Effector CD8-positive, alpha-beta T cell (primary cell): ENCODE measurements around the gene HNMT.

Source experiments
- DNase-seq: peaks from one replicate; lab custom pipeline; 2025; lab: John Stamatoyannopoulos, UW

HNMT gene

DNA sequence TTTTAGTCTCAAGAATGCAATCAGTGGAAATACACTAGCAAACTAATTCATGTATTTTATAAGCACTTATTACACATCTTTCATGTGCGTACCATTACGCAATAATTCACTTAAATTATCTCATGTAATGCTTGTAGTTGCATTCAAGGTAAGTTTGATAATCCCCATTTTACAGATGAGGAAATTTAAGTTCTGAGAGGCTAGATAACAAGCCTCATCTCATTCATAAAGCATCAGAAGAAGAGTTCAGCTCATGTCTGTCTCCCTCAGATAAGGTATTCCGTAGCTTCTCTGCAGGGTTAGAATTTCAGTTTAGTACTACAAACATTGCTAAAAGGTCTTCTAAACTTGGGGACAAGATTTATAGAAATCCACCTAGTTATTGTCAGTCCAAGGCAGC is 47.8 kb downstream of the HNMT start:
- no peak for DNase-seq

DNA sequence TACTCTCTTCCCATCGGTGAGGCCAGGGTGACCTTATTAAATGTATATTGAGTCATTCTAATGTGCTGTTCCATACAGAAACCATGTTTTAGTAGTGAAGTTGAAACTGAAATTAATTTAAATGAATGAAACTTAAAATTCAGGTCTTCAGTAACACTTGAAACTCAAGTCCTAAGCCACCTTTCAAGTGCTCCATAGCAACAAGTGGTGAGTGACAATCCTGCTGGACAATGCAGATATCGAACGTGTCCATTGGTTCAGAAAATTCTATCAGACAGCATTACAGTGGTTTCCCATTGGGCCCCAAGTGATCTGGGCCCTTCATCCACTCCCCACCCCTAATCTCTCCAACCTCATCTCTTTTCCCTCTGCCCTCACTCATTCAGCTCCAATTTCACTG is 48.7 kb downstream of the HNMT start:
- no peak for DNase-seq

DNA sequence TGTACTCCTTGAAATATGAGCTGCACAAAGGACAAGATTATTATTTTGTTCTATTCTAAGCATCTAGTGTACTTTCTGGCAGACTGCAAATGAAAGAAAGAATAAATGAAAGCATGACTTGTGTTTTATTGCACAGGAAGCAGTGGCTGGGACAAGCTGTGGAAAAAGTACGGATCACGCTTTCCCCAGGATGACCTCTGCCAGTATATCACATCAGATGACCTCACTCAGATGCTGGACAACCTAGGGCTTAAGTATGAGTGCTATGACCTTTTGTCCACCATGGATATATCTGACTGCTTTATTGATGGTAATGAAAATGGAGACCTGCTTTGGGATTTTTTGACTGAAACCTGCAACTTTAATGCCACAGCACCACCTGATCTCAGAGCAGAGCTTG is 49.4 kb downstream of the HNMT start:
- DNase-seq: no peak

DNA sequence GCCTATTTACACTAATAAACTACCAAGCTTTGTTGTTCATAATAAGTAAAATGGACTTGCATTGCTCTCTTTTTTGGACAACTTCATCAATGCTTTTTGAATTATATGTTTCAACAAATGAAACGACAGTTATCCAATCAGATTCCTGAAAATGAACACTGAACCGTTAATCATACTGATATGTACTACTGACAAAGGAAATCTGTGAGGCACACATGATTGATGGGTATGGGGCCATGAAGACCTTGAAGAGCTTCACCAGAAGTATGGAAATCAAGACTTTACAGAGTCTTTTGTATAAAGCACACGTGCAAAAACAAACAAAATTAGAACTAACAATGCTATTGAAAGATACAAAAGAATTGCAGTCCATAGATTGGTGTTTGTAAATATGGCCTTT is 51.2 kb downstream of the HNMT start:
- DNase-seq: no peak

DNA sequence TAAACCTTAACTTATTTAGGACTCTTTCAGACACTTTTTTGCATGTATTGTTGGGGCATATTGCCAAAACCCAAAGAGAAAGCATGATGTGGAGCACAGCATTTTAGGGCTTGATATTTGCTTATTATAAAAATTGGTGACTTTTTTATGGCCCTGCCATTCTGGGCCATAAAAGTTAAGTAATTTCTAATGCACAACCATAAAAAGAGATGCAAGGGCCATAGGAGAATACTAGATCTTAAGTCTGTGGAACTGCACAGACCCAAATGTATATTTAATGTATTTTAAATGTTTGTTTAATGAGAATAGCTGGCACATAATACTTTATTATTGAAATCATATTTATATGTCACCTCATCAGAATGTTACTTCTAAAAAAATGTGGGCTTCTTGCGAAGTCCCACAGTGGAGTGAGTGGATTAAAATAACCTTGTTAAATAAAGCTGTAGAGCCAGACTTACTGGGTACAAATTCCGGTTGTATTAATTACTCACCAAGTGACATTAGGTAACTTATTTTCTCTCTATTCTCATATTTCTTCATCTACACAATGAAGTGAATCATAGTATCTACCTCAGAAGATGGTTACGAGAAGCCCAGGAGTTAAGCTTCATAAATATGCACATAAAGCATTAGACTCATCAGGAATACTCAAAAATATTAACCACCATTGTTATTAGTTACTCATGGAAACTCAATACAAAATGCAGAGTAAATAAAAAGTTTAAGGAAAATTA is 52.2 kb downstream of the HNMT start:
- DNase-seq: no peak

DNA sequence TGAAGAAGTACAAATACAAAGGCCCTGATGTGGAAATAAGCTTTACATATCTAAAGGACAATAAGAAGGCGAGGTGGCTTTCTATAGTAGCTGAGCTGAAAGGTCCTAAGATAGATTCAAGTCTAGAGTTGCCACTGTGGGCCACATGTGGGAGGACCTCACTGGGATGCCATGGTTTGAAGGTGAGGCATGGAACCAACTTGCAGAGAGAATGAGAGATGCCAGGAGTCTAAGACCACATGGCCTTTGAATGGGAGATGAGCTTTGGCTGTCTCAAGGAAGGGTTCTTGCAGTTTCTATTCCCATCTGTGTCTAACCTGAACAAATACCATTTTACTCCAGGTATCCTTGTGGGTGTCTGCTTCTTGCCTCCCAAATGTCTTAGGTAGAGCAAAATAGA is 53.6 kb downstream of the HNMT start:
- no peak for DNase-seq

DNA sequence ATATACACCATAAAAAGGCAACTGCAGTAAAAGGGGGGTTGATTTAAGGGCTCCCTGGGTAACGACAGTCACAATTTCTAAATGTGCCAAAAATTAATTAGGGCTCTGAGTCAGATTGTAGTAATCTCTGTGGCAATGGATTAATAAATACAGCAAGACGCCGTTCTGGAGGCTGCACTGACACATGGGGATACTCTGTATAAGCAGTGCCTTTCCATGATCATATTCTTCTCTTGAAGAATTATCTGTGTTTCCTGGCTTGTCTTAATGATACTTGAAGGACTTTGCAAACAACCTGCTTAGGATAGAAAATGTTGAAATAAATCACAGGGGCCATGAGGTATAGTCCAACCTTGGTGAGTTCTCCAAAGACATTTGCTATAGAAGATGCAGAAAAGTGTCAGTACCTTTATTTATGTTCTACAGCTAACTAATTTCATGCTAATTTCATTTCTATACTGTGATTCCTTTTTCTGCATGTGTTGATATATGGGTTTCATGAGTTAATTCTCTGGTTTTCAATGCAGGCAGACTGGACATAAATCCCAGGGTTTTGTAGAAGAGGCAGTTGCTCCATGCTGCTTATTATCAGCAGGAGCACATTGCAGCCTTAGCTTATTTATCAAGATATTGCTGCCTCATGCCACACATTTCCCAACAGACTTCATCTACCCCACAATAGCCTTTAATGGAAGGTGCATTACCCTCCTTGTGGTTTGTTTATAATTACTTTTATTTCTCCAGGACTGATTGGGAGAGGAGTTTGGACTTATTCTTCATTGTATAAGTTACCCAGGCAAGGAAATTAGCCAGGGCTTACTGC is 54.8 kb downstream of the HNMT start:
- no peak for DNase-seq

DNA sequence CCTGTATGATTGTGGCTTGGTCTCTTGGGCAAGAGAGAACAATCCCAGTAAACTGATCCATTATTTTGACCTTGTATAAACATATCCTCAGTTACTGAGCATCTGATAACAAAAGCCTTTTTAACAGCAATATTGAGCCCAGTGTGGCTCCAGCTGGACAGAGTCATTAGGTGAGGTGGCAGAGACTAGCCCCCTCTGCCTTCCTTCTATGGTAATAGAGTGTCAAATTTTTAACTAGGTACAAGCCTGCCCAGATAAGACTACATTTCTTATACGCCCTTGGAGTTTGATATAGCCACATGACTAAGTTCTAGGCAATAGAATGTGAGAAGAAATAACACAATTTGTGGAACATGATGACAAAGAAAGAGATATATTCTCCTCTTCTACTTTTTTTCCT is 56.2 kb downstream of the HNMT start:
- no peak for DNase-seq

DNA sequence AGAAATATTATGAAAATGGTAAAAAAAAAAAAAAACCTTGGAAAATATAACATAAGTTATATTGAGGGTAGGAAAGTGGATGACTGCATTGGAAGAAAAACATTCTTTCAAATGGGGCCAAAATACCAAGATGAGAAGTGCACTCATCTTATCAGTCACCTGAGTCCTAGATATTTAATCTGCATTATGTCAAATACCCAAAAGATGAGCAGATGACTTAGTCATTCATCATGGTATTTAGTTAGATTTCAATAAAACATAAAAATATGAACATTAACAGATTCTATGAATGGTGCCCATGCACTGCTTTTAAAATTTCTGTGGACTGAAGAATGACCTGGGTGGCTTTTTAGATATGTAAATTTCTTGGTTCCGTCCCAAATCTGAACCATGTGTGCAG is 56.9 kb downstream of the HNMT start:
- DNase-seq: no peak

DNA sequence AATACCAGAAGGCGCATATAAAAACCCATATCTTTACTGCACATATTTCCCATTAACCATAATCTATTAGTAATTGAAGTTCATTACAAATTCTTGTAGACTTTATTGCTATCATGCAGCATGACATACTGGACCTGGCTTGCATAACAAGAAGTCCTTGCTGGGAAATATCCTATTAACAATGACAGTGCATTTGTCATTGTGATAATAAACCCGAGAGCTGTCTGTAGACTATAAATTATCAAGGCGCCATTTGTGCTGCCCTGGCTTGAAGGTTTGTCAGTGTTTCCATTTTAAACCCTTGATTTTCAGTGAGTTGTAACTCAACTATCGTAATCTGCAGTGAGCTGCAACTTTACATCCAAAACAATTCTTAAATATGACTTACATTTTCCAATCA is 59.0 kb downstream of the HNMT start:
- DNase-seq: no peak

DNA sequence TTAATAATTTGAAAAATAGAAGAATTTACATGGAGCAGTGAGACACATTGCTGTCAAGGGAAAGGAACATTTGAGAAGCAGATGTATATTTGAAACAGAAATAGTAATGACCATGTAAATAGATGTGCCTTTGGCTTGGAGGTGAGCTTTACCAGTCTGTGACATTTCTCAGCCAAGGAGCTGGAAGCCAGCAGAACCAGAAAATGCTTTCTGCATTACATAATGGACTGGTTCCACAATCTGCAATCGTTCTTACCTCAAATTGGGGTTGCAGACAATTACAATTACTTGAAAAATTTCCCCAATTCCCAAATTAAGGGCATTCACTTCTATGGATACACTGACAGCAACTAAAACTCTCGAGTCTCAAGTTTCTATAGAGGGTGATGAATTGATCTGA is 59.7 kb downstream of the HNMT start:
- no peak for DNase-seq

DNA sequence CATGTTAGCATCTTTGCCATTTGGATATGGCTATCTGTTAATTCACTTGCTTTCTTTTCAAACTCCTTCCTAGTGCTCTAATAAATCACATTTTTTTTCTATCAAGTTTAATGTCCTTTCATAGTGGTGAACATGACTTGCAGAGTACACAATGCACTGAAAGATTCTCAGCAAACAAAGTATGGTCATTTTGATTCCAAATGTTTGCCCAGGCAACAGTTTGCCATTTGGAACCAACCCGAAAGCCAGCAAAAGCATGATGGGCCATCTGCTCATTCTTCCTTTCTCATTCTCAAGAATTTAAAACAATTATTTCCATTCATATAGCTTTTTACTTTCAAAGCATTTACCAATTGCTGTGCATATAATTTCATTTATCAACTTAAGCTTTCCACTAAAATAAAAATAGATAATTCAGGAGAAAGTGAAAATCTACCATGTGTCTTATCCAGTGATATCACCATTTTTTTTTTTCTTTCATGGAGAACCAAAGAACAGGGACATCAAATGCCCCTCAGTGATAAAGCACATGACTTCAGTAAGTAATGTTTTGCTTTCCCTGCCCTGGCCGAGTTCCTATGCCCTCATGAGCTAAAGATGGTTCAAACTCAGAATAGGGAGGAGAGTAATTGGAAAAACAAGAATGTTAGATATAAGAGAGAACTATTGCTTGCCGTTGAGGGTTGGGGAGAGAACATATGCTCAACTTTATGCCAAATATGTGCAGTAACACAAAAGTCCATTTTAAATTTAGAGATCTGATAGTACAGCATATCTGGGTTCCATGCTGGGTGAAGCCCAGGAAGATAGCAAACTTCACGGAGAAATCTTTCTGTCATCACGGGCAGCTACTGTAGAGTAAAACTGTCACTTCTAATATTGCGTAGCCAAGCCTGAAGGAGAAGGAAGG is 62.1 kb downstream of the HNMT start:
- no peak for DNase-seq

DNA sequence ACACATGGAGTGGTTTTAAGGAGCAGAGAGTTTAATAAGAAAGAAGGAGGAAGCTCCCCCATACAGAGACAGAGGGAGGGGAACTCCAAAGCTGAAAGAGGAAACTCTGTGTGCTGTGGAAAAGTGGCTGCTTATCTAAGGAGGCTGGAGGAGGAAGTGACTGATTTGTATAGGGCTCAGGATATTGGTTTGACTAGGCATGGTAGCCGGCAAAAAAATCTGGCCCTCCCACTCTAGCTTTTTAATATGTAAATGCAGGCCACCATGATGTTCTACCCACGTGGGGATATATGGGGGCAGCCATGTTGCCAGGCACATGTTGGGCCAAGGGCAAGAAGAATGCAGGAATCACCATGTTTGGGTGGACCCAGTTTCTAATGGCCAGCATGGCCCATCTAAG is 64.3 kb downstream of the HNMT start:
- DNase-seq: no peak

DNA sequence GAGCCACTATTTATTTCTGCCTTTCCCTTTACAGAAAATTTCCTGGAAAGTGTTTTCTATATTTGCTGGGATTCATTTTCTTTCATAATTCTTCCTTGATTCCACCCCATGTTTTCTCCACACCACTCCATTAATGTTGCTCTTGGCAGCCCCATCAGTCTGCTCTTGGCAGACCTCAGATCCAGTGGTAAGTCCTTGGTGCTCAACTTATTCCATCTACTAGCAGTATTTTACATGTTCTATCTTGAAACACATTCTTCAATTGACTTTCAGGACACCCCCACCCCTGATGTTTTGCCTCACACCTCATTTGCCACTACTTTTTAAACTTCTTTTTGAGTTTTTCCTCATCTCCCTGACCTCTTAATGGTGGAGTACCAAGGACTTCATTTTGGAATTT is 65.0 kb downstream of the HNMT start:
- DNase-seq: no peak

DNA sequence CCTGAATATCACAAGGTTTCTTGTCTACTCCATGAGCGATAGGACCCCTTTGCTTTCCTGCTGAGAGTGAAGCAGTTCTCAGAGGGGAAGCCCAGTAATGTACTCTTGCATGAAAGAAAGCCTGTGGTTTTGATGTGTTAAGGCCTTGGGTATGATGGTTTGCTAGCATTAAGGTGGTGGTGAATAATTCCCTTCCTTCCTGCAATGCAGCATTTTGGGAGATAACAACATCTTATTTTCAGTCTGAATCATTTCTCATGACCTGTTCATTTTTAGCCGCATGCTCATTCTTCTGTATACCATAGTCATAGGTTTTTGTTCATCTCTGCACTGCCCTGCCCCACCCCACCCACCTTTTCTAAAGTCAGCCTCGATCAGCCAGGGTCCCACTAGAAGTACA is 66.2 kb downstream of the HNMT start:
- DNase-seq: no peak

DNA sequence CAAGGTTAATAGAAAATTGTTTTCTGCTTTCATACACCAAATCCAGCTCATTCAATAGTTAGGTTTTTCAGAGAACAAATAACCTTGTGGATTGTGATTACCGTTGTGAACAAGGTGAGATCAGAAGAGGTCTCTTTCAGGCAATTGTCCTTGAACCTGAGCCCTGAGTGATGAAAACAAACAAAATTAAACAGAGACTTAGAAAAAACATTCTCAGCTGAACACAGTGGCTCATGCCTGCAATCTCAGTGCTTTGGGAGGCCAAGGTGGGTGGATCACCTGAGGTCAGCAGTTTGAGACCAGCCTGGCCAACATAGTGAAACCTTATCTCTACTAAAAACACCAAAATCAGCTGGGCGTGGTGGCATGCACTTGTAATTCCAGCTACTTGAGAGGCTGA is 68.1 kb downstream of the HNMT start:
- no peak for DNase-seq

DNA sequence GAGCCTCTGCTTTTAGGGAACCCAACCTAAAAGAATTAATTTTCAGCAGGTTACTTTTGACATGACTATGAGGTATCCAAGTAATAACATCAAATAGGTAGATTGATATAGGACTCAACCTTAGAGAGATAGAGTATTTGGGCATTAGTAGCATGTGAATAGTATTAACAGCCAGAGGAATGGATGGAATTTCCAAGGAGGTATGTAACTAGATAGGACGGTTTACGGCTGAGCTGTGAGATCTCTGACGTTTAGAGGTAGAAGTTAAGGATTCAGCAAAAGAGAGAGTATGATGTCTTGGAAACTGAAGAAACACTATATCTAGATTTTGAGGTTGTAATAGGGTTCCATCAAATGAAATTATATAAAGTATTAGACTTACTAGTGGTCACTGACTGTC is 70.3 kb downstream of the HNMT start:
- no peak for DNase-seq

DNA sequence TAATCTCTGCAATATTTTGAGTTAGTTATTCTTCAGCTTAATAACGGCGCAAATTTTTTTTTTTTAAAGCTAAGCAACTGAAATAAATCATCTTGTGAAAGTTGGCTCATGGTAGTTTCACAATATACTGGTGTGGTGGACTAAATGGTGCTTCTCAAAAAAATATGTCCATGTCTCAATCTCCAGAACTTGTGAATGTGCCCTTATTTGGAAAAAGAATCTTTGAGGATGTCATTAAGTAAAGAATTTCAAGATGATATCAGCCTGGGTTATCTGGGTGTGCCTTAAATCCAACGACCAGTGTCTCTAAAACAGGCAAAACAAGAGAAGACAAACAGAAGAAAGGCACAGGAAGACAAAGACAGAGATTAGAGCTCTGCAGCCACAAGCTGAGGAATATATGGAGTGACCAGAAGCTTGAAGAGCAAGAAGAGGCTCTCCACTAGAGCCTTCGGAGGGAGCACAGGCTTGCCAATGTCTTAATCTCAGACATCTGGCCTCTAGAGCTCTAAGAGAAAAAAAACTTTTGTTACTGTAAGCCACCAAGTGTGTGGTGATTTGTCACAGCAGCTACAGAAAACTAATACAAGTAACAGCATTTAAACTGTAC is 71.4 kb downstream of the HNMT start:
- DNase-seq: no peak

DNA sequence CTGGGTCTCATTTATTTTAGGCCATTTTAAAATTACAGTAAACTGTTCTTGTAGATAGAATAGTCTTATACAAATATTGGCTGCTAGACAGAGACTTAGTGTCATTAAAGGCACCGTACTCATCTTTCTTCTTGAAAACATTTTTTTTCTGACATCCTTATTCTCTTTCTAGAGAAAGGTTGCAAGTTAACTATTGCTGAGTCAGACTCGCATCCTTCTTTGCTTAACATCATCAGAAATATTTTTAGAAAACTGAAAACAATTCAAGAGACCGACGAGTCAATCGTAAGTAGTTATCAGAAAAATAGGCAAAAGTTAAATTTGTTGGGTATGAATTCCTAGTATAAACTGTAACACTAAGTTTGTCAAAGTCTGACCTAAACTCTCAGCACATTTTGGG is 72.2 kb downstream of the HNMT start:
- no peak for DNase-seq

DNA sequence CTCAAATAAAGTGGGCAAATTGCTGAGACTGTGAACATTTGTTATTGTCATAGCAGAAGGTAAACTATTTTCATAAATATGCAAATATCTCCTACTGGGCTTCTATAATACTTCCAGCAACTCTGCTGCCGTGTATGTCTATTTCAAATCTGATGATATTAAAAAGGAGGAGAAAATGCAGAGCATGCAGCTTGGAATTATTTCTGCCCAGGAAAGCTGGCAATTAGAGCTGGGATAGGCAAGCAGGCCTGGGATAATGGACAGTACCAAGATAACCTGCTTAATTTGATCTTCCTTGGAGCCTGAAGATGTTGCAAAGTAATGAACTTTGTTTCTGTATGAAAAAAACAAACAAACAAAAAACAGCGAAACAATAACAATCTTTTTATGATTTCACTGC is 72.8 kb downstream of the HNMT start:
- no peak for DNase-seq

DNA sequence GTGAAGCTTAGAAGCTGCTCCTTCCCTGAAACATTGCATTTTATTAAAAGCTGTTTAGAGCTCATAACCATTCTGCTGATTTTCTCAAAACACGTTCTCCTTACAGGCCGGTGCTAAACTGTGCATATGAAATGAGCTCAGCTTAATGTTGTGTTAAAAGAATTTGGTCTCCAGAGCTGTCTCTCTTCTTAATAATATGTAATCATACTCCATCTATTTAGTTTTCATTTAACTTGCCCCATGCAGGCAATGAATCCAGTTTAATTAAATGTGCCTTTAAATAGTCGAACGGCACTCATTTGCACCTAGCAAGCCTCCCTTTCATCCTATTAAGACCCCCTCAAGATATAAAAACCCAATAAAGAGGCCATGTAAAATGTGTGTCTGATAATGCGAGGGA is 76.3 kb downstream of the HNMT start:
- no peak for DNase-seq

DNA sequence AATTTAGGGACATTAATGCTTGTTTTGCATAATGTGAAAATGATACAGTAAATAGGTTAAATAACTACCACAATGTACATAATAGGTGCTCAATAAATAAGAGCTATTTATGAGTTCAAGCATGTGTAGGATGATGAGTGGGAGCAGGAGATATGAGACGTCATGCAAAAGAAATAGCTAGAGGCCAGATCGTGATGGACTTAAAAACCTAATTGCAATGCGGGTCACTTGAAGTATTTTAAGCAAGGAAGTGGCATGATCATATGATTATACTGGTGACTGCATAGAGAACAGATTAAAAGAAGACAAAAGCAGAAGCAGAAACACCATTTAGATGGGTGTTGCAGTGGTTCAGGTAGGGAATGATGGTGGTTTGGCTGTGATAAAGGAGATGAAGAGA is 78.0 kb downstream of the HNMT start:
- no peak for DNase-seq
